Measurements from ENCODE around the gene ABHD16A. TPM values are rescaled to one million over a fixed set of nuclear protein-coding genes. Genes with fewer than 3 reads are reported as not detected.

Gene ABHD16A
- polyA plus RNA-seq, 1 donor from 2014 or later: 130 TPM

DNA sequence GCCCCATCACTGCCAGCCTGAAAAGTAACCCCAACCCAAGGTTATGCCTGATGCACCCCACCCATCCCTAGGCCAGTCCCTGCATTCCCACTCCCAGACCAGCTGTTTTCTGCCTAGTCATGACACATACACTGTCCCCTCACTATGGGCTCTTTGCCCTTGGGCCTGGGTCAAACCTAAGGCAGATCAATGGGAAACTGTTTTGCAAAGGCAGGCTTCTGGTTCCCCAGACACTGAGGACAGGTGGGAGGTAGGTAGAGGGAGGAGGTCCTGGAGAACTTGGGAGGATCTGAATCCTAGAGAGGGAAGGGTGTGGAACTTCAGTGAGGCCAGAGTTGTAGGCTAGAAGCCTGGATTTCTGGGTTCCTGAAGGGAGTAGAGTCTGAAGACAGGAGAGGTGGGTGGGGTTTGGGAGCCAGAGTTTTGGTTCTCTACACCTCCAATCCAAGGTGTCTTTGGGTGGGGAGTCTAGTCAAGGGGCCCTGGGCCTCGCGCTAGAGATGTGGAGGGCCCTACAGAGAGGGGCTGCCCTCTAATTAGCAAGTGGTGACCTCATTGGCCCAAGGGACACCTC is 31.2 kb upstream of the ABHD16A start:
- Histone ChIP-seq H3K4me3 (ENCODE audit: low read length) (peak overlapping the region; percentile 52), H3K36me3 (ENCODE audit: insufficient read depth, low read length) (no peaks in the 10 kb centered on the region), H3K79me2 (replicated peaks; ENCODE audit: insufficient read depth, low read length) (peaks cover 17% of the 10 kb centered on the region), H3F3A (ENCODE audit: insufficient read depth, low read length, poor library complexity, severe bottlenecking) (no peaks in the 10 kb centered on the region), H3K27me3 (ENCODE audit: insufficient read depth, low read depth, low read length) (no peaks in the 10 kb centered on the region), H3K9me2 (ENCODE audit: insufficient read depth, low read length) (no peaks in the 10 kb centered on the region), H3K9me3 (ENCODE audit: low read length) (no peaks in the 10 kb centered on the region), H2AFZ (ENCODE audit: low read depth, low read length) (peak overlapping the region; percentile 65), H3K9ac (ENCODE audit: low read length) (peak overlapping the region; percentile 49), H3K27ac (ENCODE audit: low read length) (no peak overlapping the region), H4K20me1 (ENCODE audit: insufficient read depth) (no peaks in the 10 kb centered on the region), H3K4me2 (ENCODE audit: low read length) (no peak overlapping the region)
- TF ChIP-seq, protein P1, sequence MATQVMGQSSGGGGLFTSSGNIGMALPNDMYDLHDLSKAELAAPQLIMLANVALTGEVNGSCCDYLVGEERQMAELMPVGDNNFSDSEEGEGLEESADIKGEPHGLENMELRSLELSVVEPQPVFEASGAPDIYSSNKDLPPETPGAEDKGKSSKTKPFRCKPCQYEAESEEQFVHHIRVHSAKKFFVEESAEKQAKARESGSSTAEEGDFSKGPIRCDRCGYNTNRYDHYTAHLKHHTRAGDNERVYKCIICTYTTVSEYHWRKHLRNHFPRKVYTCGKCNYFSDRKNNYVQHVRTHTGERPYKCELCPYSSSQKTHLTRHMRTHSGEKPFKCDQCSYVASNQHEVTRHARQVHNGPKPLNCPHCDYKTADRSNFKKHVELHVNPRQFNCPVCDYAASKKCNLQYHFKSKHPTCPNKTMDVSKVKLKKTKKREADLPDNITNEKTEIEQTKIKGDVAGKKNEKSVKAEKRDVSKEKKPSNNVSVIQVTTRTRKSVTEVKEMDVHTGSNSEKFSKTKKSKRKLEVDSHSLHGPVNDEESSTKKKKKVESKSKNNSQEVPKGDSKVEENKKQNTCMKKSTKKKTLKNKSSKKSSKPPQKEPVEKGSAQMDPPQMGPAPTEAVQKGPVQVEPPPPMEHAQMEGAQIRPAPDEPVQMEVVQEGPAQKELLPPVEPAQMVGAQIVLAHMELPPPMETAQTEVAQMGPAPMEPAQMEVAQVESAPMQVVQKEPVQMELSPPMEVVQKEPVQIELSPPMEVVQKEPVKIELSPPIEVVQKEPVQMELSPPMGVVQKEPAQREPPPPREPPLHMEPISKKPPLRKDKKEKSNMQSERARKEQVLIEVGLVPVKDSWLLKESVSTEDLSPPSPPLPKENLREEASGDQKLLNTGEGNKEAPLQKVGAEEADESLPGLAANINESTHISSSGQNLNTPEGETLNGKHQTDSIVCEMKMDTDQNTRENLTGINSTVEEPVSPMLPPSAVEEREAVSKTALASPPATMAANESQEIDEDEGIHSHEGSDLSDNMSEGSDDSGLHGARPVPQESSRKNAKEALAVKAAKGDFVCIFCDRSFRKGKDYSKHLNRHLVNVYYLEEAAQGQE (IDR thresholded peaks at IDR 0.05; ENCODE audit: borderline replicate concordance): no peak
- TF ChIP-seq, protein P2, sequence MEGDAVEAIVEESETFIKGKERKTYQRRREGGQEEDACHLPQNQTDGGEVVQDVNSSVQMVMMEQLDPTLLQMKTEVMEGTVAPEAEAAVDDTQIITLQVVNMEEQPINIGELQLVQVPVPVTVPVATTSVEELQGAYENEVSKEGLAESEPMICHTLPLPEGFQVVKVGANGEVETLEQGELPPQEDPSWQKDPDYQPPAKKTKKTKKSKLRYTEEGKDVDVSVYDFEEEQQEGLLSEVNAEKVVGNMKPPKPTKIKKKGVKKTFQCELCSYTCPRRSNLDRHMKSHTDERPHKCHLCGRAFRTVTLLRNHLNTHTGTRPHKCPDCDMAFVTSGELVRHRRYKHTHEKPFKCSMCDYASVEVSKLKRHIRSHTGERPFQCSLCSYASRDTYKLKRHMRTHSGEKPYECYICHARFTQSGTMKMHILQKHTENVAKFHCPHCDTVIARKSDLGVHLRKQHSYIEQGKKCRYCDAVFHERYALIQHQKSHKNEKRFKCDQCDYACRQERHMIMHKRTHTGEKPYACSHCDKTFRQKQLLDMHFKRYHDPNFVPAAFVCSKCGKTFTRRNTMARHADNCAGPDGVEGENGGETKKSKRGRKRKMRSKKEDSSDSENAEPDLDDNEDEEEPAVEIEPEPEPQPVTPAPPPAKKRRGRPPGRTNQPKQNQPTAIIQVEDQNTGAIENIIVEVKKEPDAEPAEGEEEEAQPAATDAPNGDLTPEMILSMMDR (IDR thresholded peaks at IDR 0.05; ENCODE audit: poor library complexity, severe bottlenecking): no peak

DNA sequence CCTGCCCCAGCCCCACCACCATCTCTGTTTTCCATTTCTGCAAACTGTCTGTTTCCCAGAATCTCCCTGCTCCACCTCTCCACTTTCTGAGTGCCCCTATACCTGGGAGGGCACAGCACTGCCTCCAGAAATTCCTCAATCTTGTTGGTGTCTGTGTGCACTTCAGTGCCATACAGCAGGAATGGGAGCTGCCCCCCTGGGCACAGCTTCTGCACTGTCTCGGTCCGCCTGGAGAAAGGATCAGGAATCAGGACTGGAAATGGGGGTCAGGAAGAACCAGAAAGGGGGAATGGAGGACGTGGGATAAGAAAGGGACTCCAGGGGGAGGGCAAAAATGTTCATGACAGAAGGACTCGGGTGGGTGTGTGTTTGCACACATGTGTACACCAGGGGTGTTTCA is 30.6 kb upstream of the ABHD16A start:
- Histone ChIP-seq H3K4me2 (ENCODE audit: low read length) (no peak overlapping the region), H2AFZ (ENCODE audit: low read depth, low read length) (no peak overlapping the region), H3K79me2 (replicated peaks; ENCODE audit: insufficient read depth, low read length) (peaks cover 23% of the 10 kb centered on the region), H3K27me3 (ENCODE audit: insufficient read depth, low read depth, low read length) (no peaks in the 10 kb centered on the region), H3K9me3 (ENCODE audit: low read length) (no peaks in the 10 kb centered on the region), H3K9ac (ENCODE audit: low read length) (no peak overlapping the region), H3K36me3 (ENCODE audit: insufficient read depth, low read length) (no peaks in the 10 kb centered on the region), H4K20me1 (ENCODE audit: insufficient read depth) (no peaks in the 10 kb centered on the region), H3K4me3 (ENCODE audit: low read length) (no peak overlapping the region), H3K27ac (ENCODE audit: low read length) (no peak overlapping the region), H3F3A (ENCODE audit: insufficient read depth, low read length, poor library complexity, severe bottlenecking) (no peaks in the 10 kb centered on the region), H3K9me2 (ENCODE audit: insufficient read depth, low read length) (no peaks in the 10 kb centered on the region)
- TF ChIP-seq TAF1 (IDR thresholded peaks at IDR 0.05; ENCODE audit: low read depth): no peak
- TF ChIP-seq EP300 (conservative IDR thresholded peaks at IDR 0.05; ENCODE audit: poor library complexity, severe bottlenecking): no peak
- no peak for TF ChIP-seq MXI1 (conservative IDR thresholded peaks at IDR 0.05; ENCODE audit: poor library complexity, severe bottlenecking)
- TF ChIP-seq RAD21 (conservative IDR thresholded peaks at IDR 0.05): no peak
- TF ChIP-seq POLR2AphosphoS5 (IDR thresholded peaks at IDR 0.05): no peak
- no peak for TF ChIP-seq EZH2 (IDR thresholded peaks at IDR 0.05; ENCODE audit: borderline replicate concordance, insufficient read depth, low read length, poor library complexity, severe bottlenecking)
- TF ChIP-seq, protein P1 (IDR thresholded peaks at IDR 0.05; ENCODE audit: borderline replicate concordance): no peak
- TF ChIP-seq, protein P2 (IDR thresholded peaks at IDR 0.05; ENCODE audit: poor library complexity, severe bottlenecking): no peak
- TF ChIP-seq SMC3 (conservative IDR thresholded peaks at IDR 0.05; ENCODE audit: poor library complexity): no peak

All from neural cell (in vitro differentiated cells).